Thoracic aorta (tissue), 2 donors: Measurements from ENCODE around the gene FDXR. TPM values are rescaled to one million over a fixed set of nuclear protein-coding genes. Genes with fewer than 3 reads are reported as not detected.
"Not testable (repeated sequence)": the region's sequence is repeated elsewhere in the genome, so short reads cannot be mapped to it uniquely, and the experiment has no call there.

Experiments
- ATAC-seq: fragments of 150-250 bp; one replicate; pipeline ENCODE4 v1.8.0; 2017; ENCODE audit warnings: low read depth; ENCODE audit not compliant: insufficient number of reproducible peaks, low FRiP score
- DNase-seq: peaks from one replicate; pipeline ENCODE4 v3.0.0-alpha.2; 2020; ENCODE audit warnings: low spot score
- H3K27ac ChIP-seq, 2 donors: fragments of 200-600 bp; sonication (generic); 1 replicate in 1 of 2; 2 replicates in 1 of 2; pipeline ENCODE4 v1.5.1; 2016; ENCODE audit warnings: mild to moderate bottlenecking in 2 of 2, moderate library complexity in 2 of 2
- H3K27me3 ChIP-seq: fragments of 200-600 bp; sonication (generic); replicated peaks from 2 replicates; pipeline ENCODE4 v1.6.0; 2016; ENCODE audit warnings: mild to moderate bottlenecking; ENCODE audit not compliant: insufficient read depth
- H3K36me3 ChIP-seq: fragments of 200-600 bp; sonication (generic); one replicate; pipeline ENCODE4 v1.5.1; 2016
- H3K4me1 ChIP-seq, 2 donors: fragments of 200-600 bp; sonication (generic); 1 replicate in 1 of 2; 2 replicates in 1 of 2; pipeline versions ENCODE4 v1.5.1 to v1.6.0; 2016; ENCODE audit warnings: low read depth in 2 of 2, mild to moderate bottlenecking in 1 of 2; ENCODE audit not compliant: control insufficient read depth in 1 of 2
- H3K4me3 ChIP-seq: fragments of 200-600 bp; sonication (generic); 2 replicates; pipeline ENCODE4 v1.5.1; 2016; ENCODE audit warnings: mild to moderate bottlenecking
- H3K9me3 ChIP-seq: fragments of 200-600 bp; sonication (generic); 2 replicates; pipeline ENCODE4 v1.5.1; 2016
- CTCF ChIP-seq: fragments of 200-600 bp; sonication (generic); IDR thresholded peaks from one replicate; pipeline ENCODE4 v1.5.1; 2019; ENCODE audit warnings: antibody characterized with exemption
- total RNA-seq, 2 donors: library from RNA; depleted of rRNA; stranded (reverse); fragments of >200 nt; gene quantifications; one replicate each; pipeline versions ENCODE4 v1.1.0 to v1.2.3, GENCODE V29; 2016

The FDXR gene
- total RNA-seq, 2 donors from 2014 or later = 4.4 to 9.7 TPM

DNA sequence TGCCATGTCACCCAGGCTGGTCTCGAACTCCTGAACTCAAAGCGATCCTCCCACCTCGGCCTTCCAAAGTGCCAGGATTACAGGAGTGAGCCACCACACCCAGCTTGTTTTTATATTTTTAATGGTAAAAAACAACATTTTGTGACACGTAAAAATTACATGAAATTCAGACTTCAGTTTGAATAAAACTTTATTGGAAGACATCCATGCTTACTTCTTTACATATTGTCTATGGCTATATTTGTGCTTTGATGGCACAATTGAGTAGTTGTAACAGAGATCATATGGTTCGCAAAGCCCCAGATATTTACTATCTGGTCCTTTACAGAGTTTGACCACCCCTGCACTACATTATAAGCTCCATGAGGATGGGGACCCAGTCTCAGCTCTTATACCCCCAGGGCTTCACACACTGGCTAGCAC, 1.8 kb upstream of the FDXR start:
- no peak for ATAC-seq
- Histone ChIP-seq H3K4me1 (peaks cover 9 to 15% of the 10 kb centered on the region in 2 donors), H3K27ac (no peak overlapping the region), H3K27me3 (no peaks in the 10 kb centered on the region), H3K4me3 (no peak overlapping the region), H3K36me3 (no peaks in the 10 kb centered on the region), H3K9me3 (no peaks in the 10 kb centered on the region)
- DNase-seq = no peak
- TF ChIP-seq CTCF = no peak

GRCh38 chr17:74873874-74874614, 1.2 kb upstream of the FDXR start:
- Histone ChIP-seq H3K9me3 (no peaks in the 10 kb centered on the region), H3K4me3 (peak overlapping the region; percentile 90), H3K36me3 (no peaks in the 10 kb centered on the region), H3K27me3 (no peaks in the 10 kb centered on the region), H3K27ac (peak overlapping the region; percentile 93 to 94), H3K4me1 (peaks cover 9 to 15% of the 10 kb centered on the region in 2 donors)
- ATAC-seq (no peak), DNase-seq (no peak)
- TF ChIP-seq CTCF = no peak

GRCh38 chr17:74873037-74873873, 461 bp upstream of the FDXR start:
- ATAC-seq (peak; percentile 99), DNase-seq (peak; percentile 99)
- Histone ChIP-seq H3K4me3 (peak overlapping the region; percentile 90), H3K27me3 (no peaks in the 10 kb centered on the region), H3K36me3 (no peaks in the 10 kb centered on the region), H3K9me3 (no peaks in the 10 kb centered on the region), H3K27ac (peak overlapping the region; percentile 93 to 94), H3K4me1 (peaks cover 9 to 15% of the 10 kb centered on the region in 2 donors)
- TF ChIP-seq CTCF = no peak

- ATAC-seq = no peak
- no peak for DNase-seq
- no peaks in the 10 kb centered on the region for H3K27me3 ChIP-seq
- TF ChIP-seq CTCF = no peak
- peak overlapping the region; percentile 85 for H3K4me3 ChIP-seq
- H3K9me3 ChIP-seq = no peaks in the 10 kb centered on the region
- no peak overlapping the region for H3K27ac ChIP-seq
- H3K36me3 ChIP-seq = no peaks in the 10 kb centered on the region
- peaks cover 9 to 15% of the 10 kb centered on the region in 2 donors for H3K4me1 ChIP-seq
These were observed 1.3 kb downstream of the FDXR start for GRCh38 chr17:74871356-74872076.

DNA sequence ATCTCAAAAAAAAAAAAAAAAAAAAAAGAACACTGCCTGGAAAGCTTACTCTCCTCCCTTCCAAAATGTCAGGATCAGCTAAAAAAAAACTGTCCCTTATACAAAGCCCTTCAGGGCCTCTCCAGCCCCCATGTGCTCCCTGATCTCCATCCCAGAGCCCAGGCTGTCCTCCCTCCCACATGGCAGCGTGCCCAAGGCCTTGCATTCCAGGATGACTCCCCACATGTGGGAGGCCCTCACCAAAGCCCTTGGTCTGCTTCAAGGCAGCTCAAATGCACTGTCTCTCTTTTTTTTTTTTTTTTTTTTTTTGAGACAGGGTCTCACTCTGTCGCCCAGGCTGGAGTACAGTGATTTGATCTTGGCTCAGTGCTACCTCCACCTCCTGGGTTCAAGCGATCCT, 2.3 kb downstream of the FDXR start:
- H3K27me3 ChIP-seq = no peaks in the 10 kb centered on the region
- no peaks in the 10 kb centered on the region for H3K36me3 ChIP-seq
- ATAC-seq (no peak), DNase-seq (no peak)
- no peak for TF ChIP-seq CTCF
- H3K27ac ChIP-seq = no peak overlapping the region
- H3K4me3 ChIP-seq = no peak overlapping the region
- no peaks in the 10 kb centered on the region for H3K9me3 ChIP-seq
- peaks cover 9 to 15% of the 10 kb centered on the region in 2 donors for H3K4me1 ChIP-seq

GRCh38 chr17:74870028-74870427, 2.8 kb downstream of the FDXR start:
- ATAC-seq, H3K36me3 ChIP-seq, DNase-seq, H3K27ac ChIP-seq, H3K9me3 ChIP-seq, H3K27me3 ChIP-seq, H3K4me3 ChIP-seq: not testable (repeated sequence)
- peaks cover 9 to 15% of the 10 kb centered on the region in 2 donors for H3K4me1 ChIP-seq
